NCI-H524 (cell line): ENCODE results near the gene KRTAP12-2.
"Not testable (repeated sequence)": the region's sequence is repeated elsewhere in the genome, so short reads cannot be mapped to it uniquely, and the experiment has no call there.

Source experiments
- DNase-seq, 2 experiments: peaks; one replicate each; lab custom pipeline; 2025; lab: John Stamatoyannopoulos, UW

The KRTAP12-2 gene

GRCh38 chr21:44702111-44702972 lies 35.6 kb upstream of the KRTAP12-2 start:
- DNase-seq: peak; percentile 35 to 49

- peak; percentile 75 to 89 for DNase-seq
Observed at GRCh38 chr21:44701541-44701940, 34.8 kb upstream of the KRTAP12-2 start.

GRCh38 chr21:44701023-44701400 lies 34.3 kb upstream of the KRTAP12-2 start:
- no peak for DNase-seq

- no peak for DNase-seq
Observed at GRCh38 chr21:44700101-44701022, 33.6 kb upstream of the KRTAP12-2 start.

GRCh38 chr21:44699502-44700001 lies 32.8 kb upstream of the KRTAP12-2 start:
- DNase-seq: no peak

GRCh38 chr21:44697811-44698734 lies 31.3 kb upstream of the KRTAP12-2 start:
- DNase-seq: no peak

- not testable (repeated sequence) for DNase-seq
Observed at GRCh38 chr21:44697172-44697810, 30.6 kb upstream of the KRTAP12-2 start, which contains the start of gene KRTAP10-12. TSS of gene KRTAP10-12 (plus strand) at chr21:44697172. CDS start at chr21:44697202, 30 bp downstream.

GRCh38 chr21:44696572-44696971 lies 29.8 kb upstream of the KRTAP12-2 start:
- no peak for DNase-seq

- DNase-seq: no peak
Observed at GRCh38 chr21:44695641-44696040, 28.9 kb upstream of the KRTAP12-2 start.

GRCh38 chr21:44695184-44695583 lies 28.5 kb upstream of the KRTAP12-2 start:
- no peak for DNase-seq

GRCh38 chr21:44694776-44695175 lies 28.0 kb upstream of the KRTAP12-2 start:
- no peak for DNase-seq

- DNase-seq: no peak
Observed at GRCh38 chr21:44692798-44693512, 26.2 kb upstream of the KRTAP12-2 start.

GRCh38 chr21:44691686-44692085 lies 25.0 kb upstream of the KRTAP12-2 start:
- no peak for DNase-seq

GRCh38 chr21:44689740-44690139 lies 23.0 kb upstream of the KRTAP12-2 start:
- not testable (repeated sequence) for DNase-seq

GRCh38 chr21:44687671-44688070 lies 20.9 kb upstream of the KRTAP12-2 start:
- DNase-seq: peak in 1 of 2 experiments; percentile 79

- DNase-seq: no peak
Observed at GRCh38 chr21:44686843-44687561, 20.3 kb upstream of the KRTAP12-2 start.

- peak; percentile 7 to 51 for DNase-seq
Observed at GRCh38 chr21:44686000-44686781, 19.5 kb upstream of the KRTAP12-2 start.

GRCh38 chr21:44685050-44685449 lies 18.3 kb upstream of the KRTAP12-2 start:
- DNase-seq: not testable (repeated sequence)

- DNase-seq: no peak
Observed at GRCh38 chr21:44684483-44684882, 17.8 kb upstream of the KRTAP12-2 start.
